ENCODE data around the gene CDH4.

DNA sequence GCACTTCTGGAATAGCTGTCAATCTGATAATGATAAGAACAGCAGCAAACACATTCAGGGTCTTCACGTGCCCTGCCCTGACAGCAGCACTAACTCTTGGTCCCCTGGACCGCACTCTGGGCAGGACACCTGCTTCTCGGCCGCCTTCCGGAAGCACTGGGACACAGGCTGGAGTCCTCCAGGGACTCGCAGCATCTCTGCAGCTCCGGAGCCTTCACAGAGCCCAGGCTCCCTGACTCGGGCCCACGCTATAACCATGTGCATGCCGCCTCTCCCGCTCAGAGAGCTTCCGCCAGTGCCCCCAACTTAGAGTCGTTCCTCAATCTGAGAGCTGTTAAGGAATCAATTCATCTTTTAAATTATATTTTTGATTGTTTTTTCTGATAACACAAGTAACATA is 436.4 kb downstream of the CDH4 start:
- TF ChIP-seq, protein P1, sequence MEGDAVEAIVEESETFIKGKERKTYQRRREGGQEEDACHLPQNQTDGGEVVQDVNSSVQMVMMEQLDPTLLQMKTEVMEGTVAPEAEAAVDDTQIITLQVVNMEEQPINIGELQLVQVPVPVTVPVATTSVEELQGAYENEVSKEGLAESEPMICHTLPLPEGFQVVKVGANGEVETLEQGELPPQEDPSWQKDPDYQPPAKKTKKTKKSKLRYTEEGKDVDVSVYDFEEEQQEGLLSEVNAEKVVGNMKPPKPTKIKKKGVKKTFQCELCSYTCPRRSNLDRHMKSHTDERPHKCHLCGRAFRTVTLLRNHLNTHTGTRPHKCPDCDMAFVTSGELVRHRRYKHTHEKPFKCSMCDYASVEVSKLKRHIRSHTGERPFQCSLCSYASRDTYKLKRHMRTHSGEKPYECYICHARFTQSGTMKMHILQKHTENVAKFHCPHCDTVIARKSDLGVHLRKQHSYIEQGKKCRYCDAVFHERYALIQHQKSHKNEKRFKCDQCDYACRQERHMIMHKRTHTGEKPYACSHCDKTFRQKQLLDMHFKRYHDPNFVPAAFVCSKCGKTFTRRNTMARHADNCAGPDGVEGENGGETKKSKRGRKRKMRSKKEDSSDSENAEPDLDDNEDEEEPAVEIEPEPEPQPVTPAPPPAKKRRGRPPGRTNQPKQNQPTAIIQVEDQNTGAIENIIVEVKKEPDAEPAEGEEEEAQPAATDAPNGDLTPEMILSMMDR (optimal IDR thresholded peaks at IDR 0.05 in 1 of 3, IDR thresholded peaks at IDR 0.05 in 1 of 3, conservative IDR thresholded peaks at IDR 0.05 in 1 of 3; ENCODE audit: extremely low read depth in 1 of 3, insufficient read depth in 2 of 3, low read length in 3 of 3), result no peak
- TF ChIP-seq EZH2 (IDR thresholded peaks at IDR 0.05; ENCODE audit: low read length), result no peak

All from keratinocyte (primary cell).